Measurements from ENCODE around the gene EPG5. TPM values are rescaled to one million over a fixed set of nuclear protein-coding genes. Genes with fewer than 3 reads are reported as not detected.
A peak's percentile ranks its signal among the peaks of the same experiment; 100 is the strongest.

EPG5 gene
- total and polyA plus RNA-seq, 4 donors, result 14.1 to 28.9 (median 22.4) TPM

DNA sequence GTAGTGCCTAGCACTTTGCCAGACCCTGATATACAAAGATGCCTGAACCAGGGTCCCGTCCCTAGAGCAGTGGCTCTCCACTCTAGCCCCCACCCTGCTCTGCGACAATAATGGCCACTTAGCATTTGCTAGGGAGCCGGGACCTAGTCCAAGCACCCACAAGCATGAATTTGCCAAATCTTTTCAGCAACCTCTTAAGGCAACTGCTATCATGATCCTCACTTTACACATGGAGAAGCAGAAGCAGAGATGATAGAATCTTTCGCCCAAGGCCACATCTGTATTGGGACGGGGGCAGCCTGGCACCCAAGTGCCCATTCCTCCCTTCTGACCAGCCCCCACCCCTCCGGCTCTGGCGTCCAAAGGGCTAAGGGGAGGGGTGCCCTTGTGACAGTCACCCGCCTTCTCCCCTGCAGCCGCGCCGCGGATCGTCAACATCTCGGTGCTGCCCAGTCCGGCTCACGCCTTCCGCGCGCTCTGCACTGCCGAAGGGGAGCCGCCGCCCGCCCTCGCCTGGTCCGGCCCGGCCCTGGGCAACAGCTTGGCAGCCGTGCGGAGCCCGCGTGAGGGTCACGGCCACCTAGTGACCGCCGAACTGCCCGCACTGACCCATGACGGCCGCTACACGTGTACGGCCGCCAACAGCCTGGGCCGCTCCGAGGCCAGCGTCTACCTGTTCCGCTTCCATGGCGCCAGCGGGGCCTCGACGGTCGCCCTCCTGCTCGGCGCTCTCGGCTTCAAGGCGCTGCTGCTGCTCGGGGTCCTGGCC lies 128.6 kb downstream of the EPG5 start:
- peaks cover 3% of the 10 kb centered on the region for H3K36me3 ChIP-seq (ENCODE audit: control insufficient read depth, insufficient read depth, low read length)
- H3K27ac ChIP-seq (ENCODE audit: low read depth, low read length), result no peak overlapping the region
- WGBS (ENCODE audit: insufficient coverage), result 8% methylated on average over 53 of the region's 53 CpGs
- DNase-seq (ENCODE audit: low read depth in 4 of 6, low spot score in 6 of 6), result peak in 2 of 6 donors; percentile 11 to 27
- H3K4me3 ChIP-seq (ENCODE audit: low read depth, low read length), result no peak overlapping the region
- H3K9me3 ChIP-seq (ENCODE audit: control insufficient read depth, insufficient read depth, low read length), result no peaks in the 10 kb centered on the region
- peaks cover 49% of the 10 kb centered on the region for H3K27me3 ChIP-seq (ENCODE audit: control insufficient read depth, insufficient read depth, low read length)
- peaks cover 23% of the 10 kb centered on the region for H3K4me1 ChIP-seq (ENCODE audit: control insufficient read depth, insufficient read depth, low read length)

DNA sequence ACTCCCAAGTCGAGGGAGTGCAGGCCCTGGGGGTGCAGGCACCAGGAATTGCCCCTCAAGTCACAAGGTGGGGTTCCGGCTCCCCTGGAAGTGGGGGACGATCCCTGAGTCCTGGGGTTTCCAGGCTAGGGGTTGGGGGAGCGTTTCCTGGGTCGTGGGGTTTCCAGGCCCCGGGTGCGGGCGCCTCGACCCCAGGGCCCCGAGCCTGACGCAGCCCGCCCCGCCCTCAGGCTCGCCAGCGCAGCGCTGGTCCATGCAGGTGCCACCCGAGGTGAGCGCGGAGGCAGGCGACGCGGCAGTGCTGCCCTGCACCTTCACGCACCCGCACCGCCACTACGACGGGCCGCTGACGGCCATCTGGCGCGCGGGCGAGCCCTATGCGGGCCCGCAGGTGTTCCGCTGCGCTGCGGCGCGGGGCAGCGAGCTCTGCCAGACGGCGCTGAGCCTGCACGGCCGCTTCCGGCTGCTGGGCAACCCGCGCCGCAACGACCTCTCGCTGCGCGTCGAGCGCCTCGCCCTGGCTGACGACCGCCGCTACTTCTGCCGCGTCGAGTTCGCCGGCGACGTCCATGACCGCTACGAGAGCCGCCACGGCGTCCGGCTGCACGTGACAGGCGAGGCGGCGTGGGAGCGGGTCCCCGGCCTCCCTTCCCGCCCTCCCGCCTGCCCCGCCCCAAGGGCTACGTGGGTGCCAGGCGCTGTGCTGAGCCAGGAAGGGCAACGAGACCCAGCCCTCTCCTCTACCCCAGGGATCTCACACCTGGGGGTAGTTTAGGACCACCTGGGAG lies 129.7 kb downstream of the EPG5 start:
- 3% methylated on average over 84 of the region's 84 CpGs for WGBS (ENCODE audit: insufficient coverage)
- H3K9me3 ChIP-seq (ENCODE audit: control insufficient read depth, insufficient read depth, low read length), result no peaks in the 10 kb centered on the region
- DNase-seq (ENCODE audit: low read depth in 4 of 6, low spot score in 6 of 6), result peak in 2 of 6 donors; percentile 54 to 60
- H3K36me3 ChIP-seq (ENCODE audit: control insufficient read depth, insufficient read depth, low read length), result peaks cover 3% of the 10 kb centered on the region
- H3K27me3 ChIP-seq (ENCODE audit: control insufficient read depth, insufficient read depth, low read length), result peaks cover 51% of the 10 kb centered on the region
- peaks cover 27% of the 10 kb centered on the region for H3K4me1 ChIP-seq (ENCODE audit: control insufficient read depth, insufficient read depth, low read length)
- H3K27ac ChIP-seq (ENCODE audit: low read depth, low read length), result no peak overlapping the region
- no peak overlapping the region for H3K4me3 ChIP-seq (ENCODE audit: low read depth, low read length)

DNA sequence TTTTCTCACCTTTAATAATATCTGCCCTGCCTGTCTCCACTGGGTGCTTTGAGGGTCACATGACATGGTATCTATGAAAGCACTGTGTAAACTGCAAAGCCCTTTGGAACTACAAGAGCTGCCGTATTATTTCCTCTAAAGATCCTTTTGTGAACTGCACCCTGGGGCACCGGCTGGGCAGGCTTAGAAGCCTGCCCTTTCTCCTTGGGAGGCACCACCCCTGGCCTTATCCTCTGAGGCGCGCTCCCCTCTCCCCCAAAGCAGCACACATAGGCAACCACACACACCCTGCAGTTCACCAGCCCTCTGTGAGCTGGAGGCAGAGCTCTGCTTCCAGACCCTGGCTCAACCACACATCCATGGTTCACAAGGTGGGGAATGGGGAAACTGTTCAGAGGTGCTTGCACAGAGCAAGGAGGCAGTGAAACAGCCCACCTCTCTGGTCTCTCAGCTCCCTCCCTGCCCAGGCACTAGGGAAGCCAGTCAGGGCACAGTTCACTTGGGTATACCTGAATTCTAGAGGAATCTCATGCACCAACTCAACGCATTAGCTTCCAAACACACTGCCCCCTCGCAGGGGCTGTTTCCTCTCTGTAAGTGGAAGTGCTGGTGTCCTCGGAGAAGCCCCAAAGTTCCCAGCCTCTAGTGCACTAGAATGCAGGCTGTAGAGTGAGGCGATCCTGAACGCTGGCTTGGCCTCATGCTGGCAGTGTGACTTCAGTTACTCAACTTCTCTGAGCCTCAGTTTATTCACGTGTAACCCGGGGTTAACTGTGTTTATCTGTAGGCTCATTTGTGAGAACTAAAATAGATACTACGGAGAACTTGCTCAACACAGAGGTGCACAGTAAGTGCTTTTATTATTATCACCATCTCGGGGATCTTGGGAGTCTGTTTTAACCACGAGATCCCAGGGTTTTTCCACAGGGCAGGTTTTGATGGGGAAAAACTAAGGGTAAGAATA lies 130.6 kb downstream of the EPG5 start:
- no peak for DNase-seq (ENCODE audit: low read depth in 4 of 6, low spot score in 6 of 6)
- Histone ChIP-seq H3K4me1 (ENCODE audit: control insufficient read depth, insufficient read depth, low read length) (peaks cover 27% of the 10 kb centered on the region), H3K36me3 (ENCODE audit: control insufficient read depth, insufficient read depth, low read length) (peaks cover 1% of the 10 kb centered on the region), H3K9me3 (ENCODE audit: control insufficient read depth, insufficient read depth, low read length) (no peaks in the 10 kb centered on the region), H3K27me3 (ENCODE audit: control insufficient read depth, insufficient read depth, low read length) (peaks cover 51% of the 10 kb centered on the region), H3K27ac (ENCODE audit: low read depth, low read length) (no peak overlapping the region), H3K4me3 (ENCODE audit: low read depth, low read length) (no peak overlapping the region)
- 47% methylated on average over 7 of the region's 14 CpGs for WGBS (ENCODE audit: insufficient coverage)

DNA sequence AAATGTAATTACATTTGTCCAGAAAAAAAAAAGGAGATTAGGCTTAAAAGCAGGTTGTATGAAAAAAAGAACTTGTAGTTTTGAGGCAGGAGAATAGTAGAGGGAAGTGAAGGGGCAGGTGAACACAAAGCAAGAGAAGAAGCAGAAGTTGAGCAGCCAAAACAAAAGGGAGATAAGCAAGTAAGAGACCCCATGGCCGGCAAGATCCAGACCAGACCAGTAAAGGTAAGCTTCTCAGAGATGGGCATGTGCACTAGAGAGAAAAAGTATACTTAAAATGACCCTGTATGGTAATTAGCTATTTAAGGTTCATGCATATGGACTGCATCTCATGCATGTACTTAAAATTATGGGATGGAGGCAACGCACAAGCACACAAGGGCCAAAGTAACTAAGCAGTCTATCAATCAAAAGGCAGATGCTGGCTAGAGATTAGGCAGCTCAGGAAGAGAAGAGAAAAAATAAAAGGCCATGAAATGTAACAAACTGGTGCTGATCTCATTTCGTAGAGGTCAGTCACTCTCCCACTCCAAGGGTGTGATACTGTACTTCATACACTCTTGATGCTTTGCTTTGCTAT lies 132.0 kb downstream of the EPG5 start:
- peaks cover 44% of the 10 kb centered on the region for H3K27me3 ChIP-seq (ENCODE audit: control insufficient read depth, insufficient read depth, low read length)

DNA sequence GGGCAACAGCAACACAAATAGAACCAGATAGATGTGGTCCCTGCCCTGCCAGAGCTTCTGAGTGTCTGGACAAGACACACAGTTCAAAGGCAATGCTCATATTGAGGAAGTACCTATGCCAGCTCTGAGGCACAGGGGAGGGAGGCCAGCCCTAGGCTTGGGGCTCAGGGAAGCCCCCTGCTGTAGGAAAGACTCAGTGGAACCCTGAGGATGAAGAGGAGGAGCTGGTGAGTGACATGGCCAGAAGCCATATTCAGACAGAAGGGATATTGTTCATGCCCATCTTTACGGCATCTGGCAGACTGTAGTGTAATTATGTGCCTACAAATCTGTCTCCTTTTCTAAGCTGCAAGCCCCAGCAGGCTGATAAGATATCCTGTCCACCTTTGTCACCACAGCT lies 132.8 kb downstream of the EPG5 start:
- H3K4me1 ChIP-seq (ENCODE audit: control insufficient read depth, insufficient read depth, low read length), result peaks cover 32% of the 10 kb centered on the region
- no CpG with 5 or more reads among the region's 1 CpG for WGBS (ENCODE audit: insufficient coverage)
- peak in 2 of 6 donors; percentile 29 to 46 for DNase-seq (ENCODE audit: low read depth in 4 of 6, low spot score in 6 of 6)
- H3K27me3 ChIP-seq (ENCODE audit: control insufficient read depth, insufficient read depth, low read length), result peaks cover 35% of the 10 kb centered on the region
- H3K4me3 ChIP-seq (ENCODE audit: low read depth, low read length), result no peak overlapping the region
- H3K36me3 ChIP-seq (ENCODE audit: control insufficient read depth, insufficient read depth, low read length), result no peaks in the 10 kb centered on the region
- H3K27ac ChIP-seq (ENCODE audit: low read depth, low read length), result no peak overlapping the region
- no peaks in the 10 kb centered on the region for H3K9me3 ChIP-seq (ENCODE audit: control insufficient read depth, insufficient read depth, low read length)

More for the DNA sequence above, 132.0 kb downstream of the EPG5 start:
- no peak for DNase-seq (ENCODE audit: low read depth in 4 of 6, low spot score in 6 of 6)
- no peak overlapping the region for H3K4me3 ChIP-seq (ENCODE audit: low read depth, low read length)
- peaks cover 27% of the 10 kb centered on the region for H3K4me1 ChIP-seq (ENCODE audit: control insufficient read depth, insufficient read depth, low read length)
- no peaks in the 10 kb centered on the region for H3K36me3 ChIP-seq (ENCODE audit: control insufficient read depth, insufficient read depth, low read length)
- no peak overlapping the region for H3K27ac ChIP-seq (ENCODE audit: low read depth, low read length)
- H3K9me3 ChIP-seq (ENCODE audit: control insufficient read depth, insufficient read depth, low read length), result no peaks in the 10 kb centered on the region
- WGBS (ENCODE audit: insufficient coverage), result 73% methylated on average over 3 of the region's 3 CpGs

DNA sequence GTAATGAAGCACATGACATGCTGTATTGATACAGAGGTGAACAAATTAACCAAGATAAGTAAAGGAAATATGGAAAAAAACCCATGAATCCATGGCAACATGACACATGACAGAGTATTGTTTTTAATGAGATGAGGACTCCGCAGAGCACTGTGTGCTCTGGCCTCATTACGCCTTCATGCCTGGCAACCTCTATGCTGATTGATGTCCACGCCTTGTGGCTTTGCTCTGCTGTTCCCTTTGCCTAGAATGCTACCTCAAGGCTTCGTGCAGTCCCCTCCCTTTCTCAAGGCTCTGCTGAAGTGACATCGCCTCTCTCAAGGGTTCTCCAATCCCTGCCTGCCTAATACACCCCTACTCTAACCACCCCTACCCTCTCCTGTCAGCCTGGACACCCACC lies 133.3 kb downstream of the EPG5 start:
- DNase-seq (ENCODE audit: low read depth in 4 of 6, low spot score in 6 of 6), result peak in 1 of 6 donors; percentile 51
- 67% methylated on average over 5 of the region's 5 CpGs for WGBS (ENCODE audit: insufficient coverage)
- Histone ChIP-seq H3K9me3 (ENCODE audit: control insufficient read depth, insufficient read depth, low read length) (no peaks in the 10 kb centered on the region), H3K4me1 (ENCODE audit: control insufficient read depth, insufficient read depth, low read length) (peaks cover 35% of the 10 kb centered on the region), H3K27ac (ENCODE audit: low read depth, low read length) (no peak overlapping the region), H3K36me3 (ENCODE audit: control insufficient read depth, insufficient read depth, low read length) (no peaks in the 10 kb centered on the region), H3K4me3 (ENCODE audit: low read depth, low read length) (no peak overlapping the region), H3K27me3 (ENCODE audit: control insufficient read depth, insufficient read depth, low read length) (peaks cover 31% of the 10 kb centered on the region)

DNA sequence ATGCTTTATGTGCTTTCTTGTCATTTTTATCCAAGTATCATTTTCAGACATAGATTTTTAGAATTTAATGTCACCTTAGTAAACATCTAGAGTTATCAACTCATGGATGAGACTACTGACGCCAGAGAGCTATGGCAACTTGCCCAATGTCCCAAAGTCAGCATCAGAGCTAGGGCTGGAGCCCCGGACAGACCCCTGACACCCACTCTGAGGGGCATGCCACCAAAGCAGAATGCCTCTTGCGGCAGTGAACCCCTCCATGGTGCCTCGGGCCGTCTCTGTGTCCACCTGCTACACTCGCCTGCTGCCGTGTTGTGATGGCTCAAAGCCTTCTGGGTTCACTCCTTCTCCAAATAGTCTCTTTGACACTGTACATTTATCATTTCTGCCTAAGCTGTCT lies 136.2 kb downstream of the EPG5 start:
- Histone ChIP-seq H3K36me3 (ENCODE audit: control insufficient read depth, insufficient read depth, low read length) (no peaks in the 10 kb centered on the region), H3K4me3 (ENCODE audit: low read depth, low read length) (no peak overlapping the region), H3K4me1 (ENCODE audit: control insufficient read depth, insufficient read depth, low read length) (peaks cover 37% of the 10 kb centered on the region), H3K27ac (ENCODE audit: low read depth, low read length) (no peak overlapping the region), H3K9me3 (ENCODE audit: control insufficient read depth, insufficient read depth, low read length) (no peaks in the 10 kb centered on the region), H3K27me3 (ENCODE audit: control insufficient read depth, insufficient read depth, low read length) (peaks cover 6% of the 10 kb centered on the region)
- 81% methylated on average over 7 of the region's 7 CpGs for WGBS (ENCODE audit: insufficient coverage)
- DNase-seq (ENCODE audit: low read depth in 4 of 6, low spot score in 6 of 6), result no peak

DNA sequence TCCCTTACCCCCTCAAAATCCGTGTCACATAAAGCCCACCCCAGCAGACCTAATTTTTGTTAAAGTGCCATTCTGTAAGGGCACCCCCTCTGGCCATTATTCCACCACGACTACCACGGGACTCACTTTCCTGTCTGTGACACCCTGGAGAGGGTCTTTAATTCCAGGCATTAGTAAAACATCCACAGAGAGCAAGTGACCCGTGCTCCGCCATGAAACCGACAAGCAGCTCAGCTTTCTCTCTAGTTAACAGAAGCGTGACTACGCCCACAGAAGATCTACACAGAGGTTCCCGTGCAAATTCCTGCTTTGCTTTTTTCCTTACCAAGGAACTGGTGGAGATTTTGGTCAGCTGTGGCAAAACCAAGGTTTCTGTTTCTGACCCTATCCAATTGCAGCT lies 137.3 kb downstream of the EPG5 start:
- peak in 2 of 6 donors; percentile 1 to 21 for DNase-seq (ENCODE audit: low read depth in 4 of 6, low spot score in 6 of 6)
- Histone ChIP-seq H3K27ac (ENCODE audit: low read depth, low read length) (no peak overlapping the region), H3K27me3 (ENCODE audit: control insufficient read depth, insufficient read depth, low read length) (peaks cover 5% of the 10 kb centered on the region), H3K4me1 (ENCODE audit: control insufficient read depth, insufficient read depth, low read length) (peaks cover 37% of the 10 kb centered on the region), H3K4me3 (ENCODE audit: low read depth, low read length) (no peak overlapping the region), H3K36me3 (ENCODE audit: control insufficient read depth, insufficient read depth, low read length) (no peaks in the 10 kb centered on the region), H3K9me3 (ENCODE audit: control insufficient read depth, insufficient read depth, low read length) (no peaks in the 10 kb centered on the region)
- 48% methylated on average over 9 of the region's 9 CpGs for WGBS (ENCODE audit: insufficient coverage)
